ENCODE measurements around the gene ATP6V0C. TPM values are rescaled to one million over a fixed set of nuclear protein-coding genes. Genes with fewer than 3 reads are reported as not detected.

The ATP6V0C gene
- total and polyA plus RNA-seq, 2 of the 13 experiments (the other 11 are each of a cell fraction or from before 2014, with no cell fraction given): 10.4 to 20.1 TPM

DNA sequence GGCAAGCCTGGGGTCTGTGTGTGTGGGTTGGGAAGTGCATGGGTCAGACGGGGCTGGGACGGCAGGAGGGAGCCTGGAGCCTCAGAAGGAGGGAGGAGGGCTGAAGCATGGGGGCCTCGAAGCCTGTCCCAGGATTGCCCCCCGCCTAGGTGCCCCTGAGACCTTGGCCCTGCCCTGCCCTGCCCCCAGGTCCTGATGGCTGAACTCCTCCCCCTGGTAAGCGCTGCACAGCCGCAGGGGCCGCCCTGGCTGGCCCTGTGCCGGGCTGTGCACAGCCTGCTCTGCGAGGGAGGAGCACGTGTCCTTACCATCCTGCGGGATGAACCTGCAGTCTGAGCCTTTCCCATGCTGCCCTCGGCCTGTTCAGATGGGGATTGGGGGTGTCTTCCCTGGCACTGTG lies 49.4 kb upstream of the ATP6V0C start:
- TF ChIP-seq AGO2 (optimal IDR thresholded peaks at IDR 0.05; ENCODE audit: low read depth, low read length) (peak; percentile 50), ZNF234 (CRISPR knock-in tag; conservative IDR thresholded peaks at IDR 0.05) (no peak), ZNF331 (CRISPR knock-in tag; IDR thresholded peaks at IDR 0.05) (peak; percentile 46; the same call in 1 of the 2 replicates)
- CTCF ChIA-PET (ENCODE audit: low intra/inter-chr PET ratio, low total read pairs): no interaction called here
- H4K20me1 ChIP-seq (ENCODE audit: insufficient read depth, low read length): no peaks in the 10 kb centered on the region

GRCh38 chr16:2465653-2466415 lies 47.9 kb upstream of the ATP6V0C start:
- H3K9ac ChIP-seq (ENCODE audit: insufficient read depth, low read depth, low read length): no peak overlapping the region
- peaks cover 36% of the 10 kb centered on the region for H3K4me1 ChIP-seq (ENCODE audit: insufficient read depth, low read length)
- H4K20me1 ChIP-seq (ENCODE audit: insufficient read depth, low read length): no peaks in the 10 kb centered on the region
- no peaks in the 10 kb centered on the region for H3K79me2 ChIP-seq (ENCODE audit: insufficient read depth, low read length)
- H2AFZ ChIP-seq (ENCODE audit: low read length): no peak overlapping the region
- in situ Hi-C loops (cut with HindIII; ENCODE audit: extremely low pct_ligation_motif_present, low pct_unique_long_range_greater_than_20kb) (no loop called here), intact Hi-C loops (cut with micrococcal nuclease; ENCODE audit: unreplicated experiment) (no loop called here)
- 87% methylated on average over 8 of the region's 12 CpGs for WGBS (ENCODE audit: low lambda C conversion rate)
- H3K36me3 ChIP-seq (replicated peaks in 1 of 2; ENCODE audit: control insufficient read depth in 1 of 2, insufficient read depth in 2 of 2, low read length in 2 of 2): no peaks in the 10 kb centered on the region; a peak in 1 of 5 replicates
- H3K27ac ChIP-seq (ENCODE audit: extremely low read length, insufficient read depth, low read length): no peak overlapping the region
- H3K4me2 ChIP-seq (ENCODE audit: low read depth, low read length): no peak overlapping the region
- H3K27me3 ChIP-seq (ENCODE audit: control insufficient read depth in 1 of 2, insufficient read depth in 2 of 2, low read length in 2 of 2): peaks cover 5 to 24% of the 10 kb centered on the region in 2 experiments
- ATAC-seq: 0 out of 3 replicates have a peak, but pooled peaks have one; percentile 6
- H3K9me3 ChIP-seq (ENCODE audit: low read length): no peaks in the 10 kb centered on the region
- CTCF ChIA-PET (ENCODE audit: low intra/inter-chr PET ratio, low total read pairs): no interaction called here
- no peak for FAIRE-seq
- DNase-seq (ENCODE audit: low spot score): no peak
- no peak overlapping the region for H3K4me3 ChIP-seq (replicated peaks in 1 of 3; ENCODE audit: insufficient read depth in 1 of 3, low read depth in 2 of 3, low read length in 3 of 3)
- POLR2A ChIA-PET: no interaction called here
- no TSS peak for BruUV-seq (replicated peaks)
- TF ChIP-seq, protein P1, sequence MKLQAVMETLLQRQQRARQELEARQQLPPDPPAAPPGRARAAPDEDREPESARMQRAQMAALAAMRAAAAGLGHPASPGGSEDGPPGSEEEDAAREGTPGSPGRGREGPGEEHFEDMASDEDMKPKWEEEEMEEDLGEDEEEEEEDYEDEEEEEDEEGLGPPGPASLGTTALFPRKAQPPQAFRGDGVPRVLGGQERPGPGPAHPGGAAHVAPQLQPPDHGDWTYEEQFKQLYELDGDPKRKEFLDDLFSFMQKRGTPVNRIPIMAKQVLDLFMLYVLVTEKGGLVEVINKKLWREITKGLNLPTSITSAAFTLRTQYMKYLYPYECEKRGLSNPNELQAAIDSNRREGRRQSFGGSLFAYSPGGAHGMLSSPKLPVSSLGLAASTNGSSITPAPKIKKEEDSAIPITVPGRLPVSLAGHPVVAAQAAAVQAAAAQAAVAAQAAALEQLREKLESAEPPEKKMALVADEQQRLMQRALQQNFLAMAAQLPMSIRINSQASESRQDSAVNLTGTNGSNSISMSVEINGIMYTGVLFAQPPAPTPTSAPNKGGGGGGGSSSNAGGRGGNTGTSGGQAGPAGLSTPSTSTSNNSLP (IDR thresholded peaks at IDR 0.05; ENCODE audit: low read depth, low read length): no peak
- 0 out of 2 replicates have a peak, but pooled peaks have one; percentile 8 for TF ChIP-seq ZNF687 (CRISPR knock-in tag; IDR thresholded peaks at IDR 0.05)
- TF ChIP-seq, protein P2, sequence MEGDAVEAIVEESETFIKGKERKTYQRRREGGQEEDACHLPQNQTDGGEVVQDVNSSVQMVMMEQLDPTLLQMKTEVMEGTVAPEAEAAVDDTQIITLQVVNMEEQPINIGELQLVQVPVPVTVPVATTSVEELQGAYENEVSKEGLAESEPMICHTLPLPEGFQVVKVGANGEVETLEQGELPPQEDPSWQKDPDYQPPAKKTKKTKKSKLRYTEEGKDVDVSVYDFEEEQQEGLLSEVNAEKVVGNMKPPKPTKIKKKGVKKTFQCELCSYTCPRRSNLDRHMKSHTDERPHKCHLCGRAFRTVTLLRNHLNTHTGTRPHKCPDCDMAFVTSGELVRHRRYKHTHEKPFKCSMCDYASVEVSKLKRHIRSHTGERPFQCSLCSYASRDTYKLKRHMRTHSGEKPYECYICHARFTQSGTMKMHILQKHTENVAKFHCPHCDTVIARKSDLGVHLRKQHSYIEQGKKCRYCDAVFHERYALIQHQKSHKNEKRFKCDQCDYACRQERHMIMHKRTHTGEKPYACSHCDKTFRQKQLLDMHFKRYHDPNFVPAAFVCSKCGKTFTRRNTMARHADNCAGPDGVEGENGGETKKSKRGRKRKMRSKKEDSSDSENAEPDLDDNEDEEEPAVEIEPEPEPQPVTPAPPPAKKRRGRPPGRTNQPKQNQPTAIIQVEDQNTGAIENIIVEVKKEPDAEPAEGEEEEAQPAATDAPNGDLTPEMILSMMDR (CRISPR knock-in tag; IDR thresholded peaks at IDR 0.05): peak; percentile 46
- no peak for TF ChIP-seq DNMT1 (CRISPR knock-in tag; IDR thresholded peaks at IDR 0.05)
- TF ChIP-seq AGO2 (optimal IDR thresholded peaks at IDR 0.05; ENCODE audit: low read depth, low read length): peak; percentile 28
- TF ChIP-seq ZBTB38 (CRISPR knock-in tag; IDR thresholded peaks at IDR 0.05): 0 out of 2 replicates have a peak, but pooled peaks have one; percentile 17

More for the DNA sequence above, 49.4 kb upstream of the ATP6V0C start:
- Histone ChIP-seq H3K4me2 (ENCODE audit: low read depth, low read length) (no peak overlapping the region), H3K27ac (ENCODE audit: extremely low read length, insufficient read depth, low read length) (no peak overlapping the region), H3K9ac (ENCODE audit: insufficient read depth, low read depth, low read length) (no peak overlapping the region), H2AFZ (ENCODE audit: low read length) (no peak overlapping the region), H3K4me3 (replicated peaks in 1 of 3; ENCODE audit: insufficient read depth in 1 of 3, low read depth in 2 of 3, low read length in 3 of 3) (no peak overlapping the region), H3K36me3 (replicated peaks in 1 of 2; ENCODE audit: control insufficient read depth in 1 of 2, insufficient read depth in 2 of 2, low read length in 2 of 2) (no peaks in the 10 kb centered on the region; a peak in 1 of 5 replicates), H3K79me2 (ENCODE audit: insufficient read depth, low read length) (no peaks in the 10 kb centered on the region), H3K4me1 (ENCODE audit: insufficient read depth, low read length) (peaks cover 32% of the 10 kb centered on the region), H3K9me3 (ENCODE audit: low read length) (no peaks in the 10 kb centered on the region), H3K27me3 (ENCODE audit: control insufficient read depth in 1 of 2, insufficient read depth in 2 of 2, low read length in 2 of 2) (peaks cover 0 to 9% of the 10 kb centered on the region in 2 experiments; a peak in 3 of 5 replicates)
- WGBS (ENCODE audit: low lambda C conversion rate): 90% methylated on average over 2 of the region's 12 CpGs
- no TSS peak for BruUV-seq (replicated peaks)
- DNase-seq (ENCODE audit: low spot score) (no peak), ATAC-seq (no peak), FAIRE-seq (no peak)
- POLR2A ChIA-PET: no interaction called here
- intact Hi-C loops (cut with micrococcal nuclease; ENCODE audit: unreplicated experiment): no loop called here
- in situ Hi-C loops (cut with HindIII; ENCODE audit: extremely low pct_ligation_motif_present, low pct_unique_long_range_greater_than_20kb): no loop called here
